Calu3 (cell line): ENCODE data around the gene NETO2. TPM values are rescaled to one million over a fixed set of nuclear protein-coding genes. Genes with fewer than 3 reads are reported as not detected.

Experiments used
- BruUV-seq: library from RNA; stranded (reverse); fragments of 400-500 nt; replicated peaks from 2 replicates; lab custom pipeline; 2021; lab: Mats Ljungman, UMichigan
- CTCF ChIA-PET: fragments of 300-600 bp; sonication (Branson Sonifier 250); formaldehyde crosslinking; loops from one replicate; lab custom pipeline; 2022; ENCODE audit warnings: antibody characterized with exemption; lab: Charles Lee
- DNase-seq: peaks from one replicate; pipeline ENCODE4 v3.0.0; 2022
- H3K27ac Mint-ChIP-seq: one replicate; pipeline ENCODE4 v1.8.0; 2022; ENCODE audit warnings: mixed read lengths; ENCODE audit not compliant: unreplicated experiment
- H3K27me3 Mint-ChIP-seq: one replicate; pipeline ENCODE4 v1.8.0; 2022; ENCODE audit warnings: mixed read lengths; ENCODE audit not compliant: unreplicated experiment
- H3K36me3 Mint-ChIP-seq: one replicate; pipeline ENCODE4 v1.8.0; 2022; ENCODE audit warnings: mild to moderate bottlenecking, moderate library complexity, mixed read lengths; ENCODE audit not compliant: insufficient read depth, unreplicated experiment
- H3K4me1 Mint-ChIP-seq: one replicate; pipeline ENCODE4 v1.8.0; 2022; ENCODE audit warnings: mild to moderate bottlenecking, low read depth, mixed read lengths; ENCODE audit not compliant: unreplicated experiment
- H3K4me3 Mint-ChIP-seq: one replicate; pipeline ENCODE4 v1.8.0; 2022; ENCODE audit warnings: mild to moderate bottlenecking, low read depth, moderate library complexity, mixed read lengths; ENCODE audit not compliant: unreplicated experiment
- H3K9me3 Mint-ChIP-seq: one replicate; pipeline ENCODE4 v1.8.0; 2022; ENCODE audit warnings: low read depth, mixed read lengths; ENCODE audit not compliant: unreplicated experiment
- CTCF ChIP-seq: fragments of 200-600 bp; IDR thresholded peaks from one replicate; pipeline ENCODE4 v1.8.0; 2022; ENCODE audit warnings: antibody characterized with exemption; ENCODE audit not compliant: unreplicated experiment
- intact Hi-C: fragments of 100-400 bp; cut with micrococcal nuclease; formaldehyde crosslinking; loops from one replicate; pipeline ENCODE4 v1.10.0; 2022; ENCODE audit not compliant: unreplicated experiment
- total RNA-seq: library from RNA; stranded (reverse); gene quantifications from 2 replicates; pipeline ENCODE4 v1.2.3, GENCODE V29; 2022

NETO2 gene
- total RNA-seq, 1 experiment from 2014 or later = 83.5 TPM

- TF ChIP-seq CTCF = no peak
- Mint-ChIP-seq H3K27ac (no peak overlapping the region), H3K36me3 (peaks cover 9% of the 10 kb centered on the region), H3K4me3 (no peak overlapping the region), H3K9me3 (no peaks in the 10 kb centered on the region), H3K27me3 (peaks cover 25% of the 10 kb centered on the region), H3K4me1 (no peaks in the 10 kb centered on the region)
- CTCF ChIA-PET = no interaction called here
- no peak for DNase-seq
- BruUV-seq = no TSS peak
- intact Hi-C loops = no loop called here
These were observed 109.3 kb downstream of the NETO2 start for GRCh38 chr16:47034455-47034854.

- DNase-seq = no peak
- Mint-ChIP-seq H3K27me3 (peaks cover 25% of the 10 kb centered on the region), H3K27ac (no peak overlapping the region), H3K36me3 (peaks cover 9% of the 10 kb centered on the region), H3K4me3 (no peak overlapping the region), H3K9me3 (no peaks in the 10 kb centered on the region), H3K4me1 (no peaks in the 10 kb centered on the region)
- CTCF ChIA-PET = no interaction called here
- BruUV-seq = no TSS peak
- TF ChIP-seq CTCF = no peak
- intact Hi-C loops = no loop called here
These were observed 110.6 kb downstream of the NETO2 start for GRCh38 chr16:47033176-47033575.

- no peak for TF ChIP-seq CTCF
- H3K27me3 Mint-ChIP-seq = peaks cover 12% of the 10 kb centered on the region
- no peaks in the 10 kb centered on the region for H3K36me3 Mint-ChIP-seq
- CTCF ChIA-PET = no interaction called here
- DNase-seq = no peak
- intact Hi-C loops = no loop called here
- H3K4me1 Mint-ChIP-seq = no peaks in the 10 kb centered on the region
- no peak overlapping the region for H3K27ac Mint-ChIP-seq
- no peak overlapping the region for H3K4me3 Mint-ChIP-seq
- BruUV-seq = no TSS peak
- no peaks in the 10 kb centered on the region for H3K9me3 Mint-ChIP-seq
These were observed 114.0 kb downstream of the NETO2 start for GRCh38 chr16:47029724-47030123.

GRCh38 chr16:47028767-47029377, 114.9 kb downstream of the NETO2 start:
- no peak overlapping the region for H3K27ac Mint-ChIP-seq
- H3K4me1 Mint-ChIP-seq = no peaks in the 10 kb centered on the region
- H3K27me3 Mint-ChIP-seq = peaks cover 12% of the 10 kb centered on the region
- CTCF ChIA-PET = interaction anchor here (0.5 kb wide), 1 partner anchor 23 kb away, joined by 4 read pairs; no protein-coding TSS in a partner anchor
- no peaks in the 10 kb centered on the region for H3K36me3 Mint-ChIP-seq
- intact Hi-C loops = no loop called here
- no TSS peak for BruUV-seq
- TF ChIP-seq CTCF = no peak
- no peak for DNase-seq
- no peak overlapping the region for H3K4me3 Mint-ChIP-seq
- no peaks in the 10 kb centered on the region for H3K9me3 Mint-ChIP-seq

Other genes with a start within 250 kb of the NETO2 start
- 76.8 and 80.1 TPM in 2 replicates for gene DNAJA2, start 170.3 kb downstream of the NETO2 start, total RNA-seq